ENCODE measurements around the gene DRC3.

Gene DRC3

DNA sequence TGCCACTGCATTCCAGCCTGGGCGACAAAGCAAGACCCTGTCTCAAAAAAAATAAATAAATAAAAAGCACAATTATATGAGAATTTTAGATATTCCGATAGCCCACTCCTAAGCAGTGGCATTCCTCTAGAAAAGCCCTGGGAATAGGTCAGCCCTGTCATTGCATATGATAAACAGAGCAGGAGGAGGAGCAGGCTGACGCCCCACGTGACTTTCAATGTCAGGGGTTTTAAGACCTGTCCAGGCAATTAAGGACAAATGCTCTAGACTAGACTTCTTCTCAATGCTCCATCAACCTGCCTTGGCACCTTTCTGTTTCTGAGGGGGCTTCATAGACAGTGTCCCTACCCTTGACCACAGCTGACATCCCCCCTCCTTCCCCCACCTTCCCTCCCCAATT, 8.0 kb upstream of the DRC3 start:
- H3F3A ChIP-seq (ENCODE audit: low read depth) = no peaks in the 10 kb centered on the region
- H2AFZ ChIP-seq (ENCODE audit: low read length) = no peak overlapping the region
- no peak overlapping the region for H3K4me3 ChIP-seq (ENCODE audit: low read length, poor library complexity, severe bottlenecking)
- H3K9ac ChIP-seq (ENCODE audit: low read depth, low read length, poor library complexity, severe bottlenecking) = no peak overlapping the region
- peaks cover 4% of the 10 kb centered on the region for H3K4me1 ChIP-seq (ENCODE audit: insufficient read depth, low read length, poor library complexity, severe bottlenecking)
- no peak for TF ChIP-seq EZH2phosphoT487 (IDR thresholded peaks at IDR 0.05; ENCODE audit: borderline replicate concordance)
- TF ChIP-seq, protein P1, sequence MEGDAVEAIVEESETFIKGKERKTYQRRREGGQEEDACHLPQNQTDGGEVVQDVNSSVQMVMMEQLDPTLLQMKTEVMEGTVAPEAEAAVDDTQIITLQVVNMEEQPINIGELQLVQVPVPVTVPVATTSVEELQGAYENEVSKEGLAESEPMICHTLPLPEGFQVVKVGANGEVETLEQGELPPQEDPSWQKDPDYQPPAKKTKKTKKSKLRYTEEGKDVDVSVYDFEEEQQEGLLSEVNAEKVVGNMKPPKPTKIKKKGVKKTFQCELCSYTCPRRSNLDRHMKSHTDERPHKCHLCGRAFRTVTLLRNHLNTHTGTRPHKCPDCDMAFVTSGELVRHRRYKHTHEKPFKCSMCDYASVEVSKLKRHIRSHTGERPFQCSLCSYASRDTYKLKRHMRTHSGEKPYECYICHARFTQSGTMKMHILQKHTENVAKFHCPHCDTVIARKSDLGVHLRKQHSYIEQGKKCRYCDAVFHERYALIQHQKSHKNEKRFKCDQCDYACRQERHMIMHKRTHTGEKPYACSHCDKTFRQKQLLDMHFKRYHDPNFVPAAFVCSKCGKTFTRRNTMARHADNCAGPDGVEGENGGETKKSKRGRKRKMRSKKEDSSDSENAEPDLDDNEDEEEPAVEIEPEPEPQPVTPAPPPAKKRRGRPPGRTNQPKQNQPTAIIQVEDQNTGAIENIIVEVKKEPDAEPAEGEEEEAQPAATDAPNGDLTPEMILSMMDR (conservative IDR thresholded peaks at IDR 0.05; ENCODE audit: low read length) = no peak
- no peaks in the 10 kb centered on the region for H3K9me2 ChIP-seq (replicated peaks; ENCODE audit: low read depth, low read length)
- H4K20me1 ChIP-seq (ENCODE audit: insufficient read depth, low read length, poor library complexity, severe bottlenecking) = no peaks in the 10 kb centered on the region
- H3K4me2 ChIP-seq (ENCODE audit: low read depth, low read length, poor library complexity, severe bottlenecking) = no peak overlapping the region
- peaks cover 6% of the 10 kb centered on the region; the same call in 1 of the 2 replicates for H3K79me2 ChIP-seq (ENCODE audit: insufficient read depth, low read length)
- H3K9me3 ChIP-seq (ENCODE audit: insufficient read depth, low read depth, low read length) = no peaks in the 10 kb centered on the region
- H3K36me3 ChIP-seq (ENCODE audit: insufficient read depth, low read length) = no peaks in the 10 kb centered on the region
- H3K27me3 ChIP-seq (ENCODE audit: insufficient read depth, low read length, poor library complexity, severe bottlenecking) = no peaks in the 10 kb centered on the region

- Histone ChIP-seq H4K20me1 (ENCODE audit: insufficient read depth, low read length, poor library complexity, severe bottlenecking) (no peaks in the 10 kb centered on the region), H3K9me2 (replicated peaks; ENCODE audit: low read depth, low read length) (no peaks in the 10 kb centered on the region), H2AFZ (ENCODE audit: low read length) (no peak overlapping the region), H3K4me2 (ENCODE audit: low read depth, low read length, poor library complexity, severe bottlenecking) (no peak overlapping the region), H3K79me2 (ENCODE audit: insufficient read depth, low read length) (peaks cover 6% of the 10 kb centered on the region; the same call in 1 of the 2 replicates), H3K27me3 (ENCODE audit: insufficient read depth, low read length, poor library complexity, severe bottlenecking) (no peaks in the 10 kb centered on the region), H3K4me3 (ENCODE audit: low read length, poor library complexity, severe bottlenecking) (no peak overlapping the region), H3F3A (ENCODE audit: low read depth) (no peaks in the 10 kb centered on the region), H3K4me1 (ENCODE audit: insufficient read depth, low read length, poor library complexity, severe bottlenecking) (peaks cover 5% of the 10 kb centered on the region), H3K9me3 (ENCODE audit: insufficient read depth, low read depth, low read length) (no peaks in the 10 kb centered on the region), H3K36me3 (ENCODE audit: insufficient read depth, low read length) (no peaks in the 10 kb centered on the region), H3K9ac (ENCODE audit: low read depth, low read length, poor library complexity, severe bottlenecking) (no peak overlapping the region)
- TF ChIP-seq EZH2phosphoT487 (IDR thresholded peaks at IDR 0.05; ENCODE audit: borderline replicate concordance) = no peak
- TF ChIP-seq, protein P1 (conservative IDR thresholded peaks at IDR 0.05; ENCODE audit: low read length) = no peak
Measured at GRCh38 chr17:17965152-17965721, 7.4 kb upstream of the DRC3 start.

- no peaks in the 10 kb centered on the region for H3K9me2 ChIP-seq (replicated peaks; ENCODE audit: low read depth, low read length)
- no peaks in the 10 kb centered on the region for H3K36me3 ChIP-seq (ENCODE audit: insufficient read depth, low read length)
- no peaks in the 10 kb centered on the region for H3K27me3 ChIP-seq (ENCODE audit: insufficient read depth, low read length, poor library complexity, severe bottlenecking)
- H2AFZ ChIP-seq (ENCODE audit: low read length) = no peak overlapping the region
- H3K9ac ChIP-seq (ENCODE audit: low read depth, low read length, poor library complexity, severe bottlenecking) = no peak overlapping the region
- H3K4me2 ChIP-seq (ENCODE audit: low read depth, low read length, poor library complexity, severe bottlenecking) = no peak overlapping the region
- H3K9me3 ChIP-seq (ENCODE audit: insufficient read depth, low read depth, low read length) = no peaks in the 10 kb centered on the region
- TF ChIP-seq EZH2phosphoT487 (IDR thresholded peaks at IDR 0.05; ENCODE audit: borderline replicate concordance) = no peak
- TF ChIP-seq, protein P1 (conservative IDR thresholded peaks at IDR 0.05; ENCODE audit: low read length) = no peak
- peaks cover 12% of the 10 kb centered on the region; the same call in 1 of the 2 replicates for H3K79me2 ChIP-seq (ENCODE audit: insufficient read depth, low read length)
- peaks cover 2% of the 10 kb centered on the region for H4K20me1 ChIP-seq (ENCODE audit: insufficient read depth, low read length, poor library complexity, severe bottlenecking)
- peaks cover 13% of the 10 kb centered on the region for H3K4me1 ChIP-seq (ENCODE audit: insufficient read depth, low read length, poor library complexity, severe bottlenecking)
- H3K4me3 ChIP-seq (ENCODE audit: low read length, poor library complexity, severe bottlenecking) = no peak overlapping the region
- H3F3A ChIP-seq (ENCODE audit: low read depth) = no peaks in the 10 kb centered on the region
Measured at GRCh38 chr17:17966399-17966798, 6.3 kb upstream of the DRC3 start.

Measured in Loucy (cell line).